MCF 10A (cell line): ENCODE data around the gene ABCC1. TPM values are rescaled to one million over a fixed set of nuclear protein-coding genes. Genes with fewer than 3 reads are reported as not detected.

Experiments
- BruUV-seq: library from RNA; stranded (reverse); fragments of 400-500 nt; replicated peaks from 2 replicates; lab custom pipeline; 2021; lab: Mats Ljungman, UMichigan
- CTCF ChIA-PET: fragments of 300-600 bp; sonication (Branson Sonifier 250); formaldehyde crosslinking; extraction: SDS; loops from one replicate; lab custom pipeline; 2021; ENCODE audit warnings: antibody characterized with exemption, inconsistent platforms; lab: Yijun Ruan, JAX
- POLR2A ChIA-PET: fragments of 300-600, 350-650 bp; sonication (Branson Sonifier 250); formaldehyde crosslinking; extraction: SDS; loops from one replicate; lab custom pipeline; 2020; ENCODE audit warnings: antibody characterized with exemption, inconsistent platforms; lab: Yijun Ruan, JAX
- DNase-seq: peaks from one replicate; pipeline ENCODE4 v3.0.0-alpha.2; 2018; ENCODE audit not compliant: unreplicated experiment
- H3K27ac Mint-ChIP-seq: one replicate; pipeline ENCODE4 v1.8.0; 2022; ENCODE audit warnings: mild to moderate bottlenecking, low read depth, mixed read lengths; ENCODE audit not compliant: unreplicated experiment
- H3K27me3 Mint-ChIP-seq: one replicate; pipeline ENCODE4 v1.8.0; 2022; ENCODE audit warnings: mixed read lengths; ENCODE audit not compliant: insufficient read depth, unreplicated experiment
- H3K36me3 Mint-ChIP-seq: one replicate; pipeline ENCODE4 v1.8.0; 2022; ENCODE audit warnings: mild to moderate bottlenecking, moderate library complexity, mixed read lengths; ENCODE audit not compliant: insufficient read depth, unreplicated experiment
- H3K4me1 Mint-ChIP-seq: one replicate; pipeline ENCODE4 v1.8.0; 2022; ENCODE audit warnings: mixed read lengths; ENCODE audit not compliant: insufficient read depth, unreplicated experiment
- H3K4me3 Mint-ChIP-seq: one replicate; pipeline ENCODE4 v1.8.0; 2022; ENCODE audit warnings: mild to moderate bottlenecking, moderate library complexity, mixed read lengths; ENCODE audit not compliant: unreplicated experiment
- H3K9me3 Mint-ChIP-seq: one replicate; pipeline ENCODE4 v1.8.0; 2022; ENCODE audit warnings: mixed read lengths; ENCODE audit not compliant: unreplicated experiment
- intact Hi-C: fragments of 100-400 bp; cut with micrococcal nuclease; formaldehyde crosslinking; loops from 2 replicates; pipeline ENCODE4 v1.14.1; 2022
- total RNA-seq: library from RNA; stranded (reverse); gene quantifications from 2 replicates; pipeline ENCODE4 v1.2.3, GENCODE V29; 2022
- TF ChIP-seq, protein P1 (sequence below): fragments of 200-600 bp; IDR thresholded peaks from one replicate; pipeline ENCODE4 v1.8.0; 2022; ENCODE audit warnings: antibody characterized with exemption, mild to moderate bottlenecking; ENCODE audit not compliant: unreplicated experiment

ABCC1 gene
- total RNA-seq, 1 experiment from 2014 or later = 72.5 TPM

DNA sequence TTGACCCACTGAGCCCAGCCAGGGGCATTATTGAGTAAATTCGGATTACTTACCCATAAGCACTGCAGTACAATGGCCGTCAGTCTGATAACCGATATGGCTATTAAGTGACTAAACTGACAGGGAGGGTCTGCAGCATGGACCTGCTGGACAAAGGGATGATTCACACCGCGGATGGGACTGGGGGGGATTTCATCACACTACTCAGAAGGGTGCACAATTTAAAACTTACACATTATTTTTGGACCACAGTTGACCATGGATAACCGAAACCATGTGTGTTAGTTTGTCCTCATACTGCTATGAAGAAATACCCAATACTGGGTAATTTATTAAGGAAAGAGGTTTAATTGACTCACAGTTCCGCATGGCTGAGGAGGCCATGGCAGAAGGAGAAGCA lies 167.4 kb downstream of the ABCC1 start:
- H3K4me1 Mint-ChIP-seq = no peaks in the 10 kb centered on the region
- no peaks in the 10 kb centered on the region for H3K9me3 Mint-ChIP-seq
- CTCF ChIA-PET = no interaction called here
- POLR2A ChIA-PET = no interaction called here
- no peak for DNase-seq
- H3K4me3 Mint-ChIP-seq = no peak overlapping the region
- no TSS peak for BruUV-seq
- H3K27me3 Mint-ChIP-seq = no peaks in the 10 kb centered on the region
- intact Hi-C loops = no loop called here
- H3K36me3 Mint-ChIP-seq = peaks cover 74% of the 10 kb centered on the region
- TF ChIP-seq, protein P1, sequence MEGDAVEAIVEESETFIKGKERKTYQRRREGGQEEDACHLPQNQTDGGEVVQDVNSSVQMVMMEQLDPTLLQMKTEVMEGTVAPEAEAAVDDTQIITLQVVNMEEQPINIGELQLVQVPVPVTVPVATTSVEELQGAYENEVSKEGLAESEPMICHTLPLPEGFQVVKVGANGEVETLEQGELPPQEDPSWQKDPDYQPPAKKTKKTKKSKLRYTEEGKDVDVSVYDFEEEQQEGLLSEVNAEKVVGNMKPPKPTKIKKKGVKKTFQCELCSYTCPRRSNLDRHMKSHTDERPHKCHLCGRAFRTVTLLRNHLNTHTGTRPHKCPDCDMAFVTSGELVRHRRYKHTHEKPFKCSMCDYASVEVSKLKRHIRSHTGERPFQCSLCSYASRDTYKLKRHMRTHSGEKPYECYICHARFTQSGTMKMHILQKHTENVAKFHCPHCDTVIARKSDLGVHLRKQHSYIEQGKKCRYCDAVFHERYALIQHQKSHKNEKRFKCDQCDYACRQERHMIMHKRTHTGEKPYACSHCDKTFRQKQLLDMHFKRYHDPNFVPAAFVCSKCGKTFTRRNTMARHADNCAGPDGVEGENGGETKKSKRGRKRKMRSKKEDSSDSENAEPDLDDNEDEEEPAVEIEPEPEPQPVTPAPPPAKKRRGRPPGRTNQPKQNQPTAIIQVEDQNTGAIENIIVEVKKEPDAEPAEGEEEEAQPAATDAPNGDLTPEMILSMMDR = no peak
- H3K27ac Mint-ChIP-seq = no peak overlapping the region

DNA sequence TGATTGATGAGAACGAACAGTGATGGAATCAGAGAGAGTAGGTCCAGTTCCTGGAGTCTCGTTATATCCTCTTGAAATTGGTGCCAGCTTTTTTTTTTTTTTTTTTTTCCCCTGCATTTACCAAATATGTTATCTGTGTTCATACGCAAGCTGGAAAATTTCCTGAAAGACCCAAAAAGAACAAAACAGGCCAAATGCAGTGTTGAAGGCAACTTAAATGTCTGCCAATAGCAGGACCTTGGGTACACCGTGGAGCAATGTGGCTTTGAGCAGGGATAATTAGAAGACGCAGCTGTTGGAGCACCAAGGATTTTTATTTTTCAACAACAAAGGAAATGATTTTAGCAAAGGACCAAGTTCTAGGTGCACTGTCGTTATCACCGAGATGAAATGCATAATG lies 168.9 kb downstream of the ABCC1 start:
- no peaks in the 10 kb centered on the region for H3K9me3 Mint-ChIP-seq
- TF ChIP-seq, protein P1 = no peak
- POLR2A ChIA-PET = no interaction called here
- H3K27ac Mint-ChIP-seq = no peak overlapping the region
- H3K4me1 Mint-ChIP-seq = no peaks in the 10 kb centered on the region
- DNase-seq = no peak
- BruUV-seq = no TSS peak
- CTCF ChIA-PET = interaction anchor here (0.7 to 1.6 kb wide), 3 partner anchors 9 to 354 kb away, joined by 4 to 9 read pairs (median 4); no protein-coding TSS in a partner anchor
- peaks cover 74% of the 10 kb centered on the region for H3K36me3 Mint-ChIP-seq
- H3K27me3 Mint-ChIP-seq = no peaks in the 10 kb centered on the region
- H3K4me3 Mint-ChIP-seq = no peak overlapping the region
- intact Hi-C loops = no loop called here

DNA sequence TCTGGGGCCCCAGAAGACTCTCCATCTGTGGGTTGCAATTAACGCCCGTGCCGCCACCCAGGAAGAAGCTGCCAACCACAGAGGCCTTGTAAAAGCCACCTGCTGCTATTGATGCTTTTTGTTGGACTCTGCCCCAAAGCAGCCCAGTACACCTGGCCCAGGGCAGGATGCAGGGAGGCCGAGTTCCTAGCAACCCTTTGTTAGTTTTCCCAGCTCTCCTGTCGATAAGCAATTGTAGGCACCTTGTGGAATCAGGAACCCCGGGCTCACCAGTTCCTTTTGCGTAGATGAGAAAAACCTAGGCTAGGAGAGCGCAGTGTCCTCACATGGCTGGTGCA lies 170.6 kb downstream of the ABCC1 start:
- TF ChIP-seq, protein P1 = no peak
- no peak for DNase-seq
- Mint-ChIP-seq H3K4me3 (no peak overlapping the region), H3K9me3 (peaks cover 13% of the 10 kb centered on the region), H3K27me3 (no peaks in the 10 kb centered on the region), H3K36me3 (peaks cover 75% of the 10 kb centered on the region), H3K4me1 (no peaks in the 10 kb centered on the region), H3K27ac (no peak overlapping the region)
- ChIA-PET CTCF (interaction anchor here (0.8 to 1.7 kb wide), 3 partner anchors 9 to 245 kb away, joined by 3 to 9 read pairs (median 3); no protein-coding TSS in a partner anchor), POLR2A (no interaction called here)
- no TSS peak for BruUV-seq
- intact Hi-C loops = no loop called here

DNA sequence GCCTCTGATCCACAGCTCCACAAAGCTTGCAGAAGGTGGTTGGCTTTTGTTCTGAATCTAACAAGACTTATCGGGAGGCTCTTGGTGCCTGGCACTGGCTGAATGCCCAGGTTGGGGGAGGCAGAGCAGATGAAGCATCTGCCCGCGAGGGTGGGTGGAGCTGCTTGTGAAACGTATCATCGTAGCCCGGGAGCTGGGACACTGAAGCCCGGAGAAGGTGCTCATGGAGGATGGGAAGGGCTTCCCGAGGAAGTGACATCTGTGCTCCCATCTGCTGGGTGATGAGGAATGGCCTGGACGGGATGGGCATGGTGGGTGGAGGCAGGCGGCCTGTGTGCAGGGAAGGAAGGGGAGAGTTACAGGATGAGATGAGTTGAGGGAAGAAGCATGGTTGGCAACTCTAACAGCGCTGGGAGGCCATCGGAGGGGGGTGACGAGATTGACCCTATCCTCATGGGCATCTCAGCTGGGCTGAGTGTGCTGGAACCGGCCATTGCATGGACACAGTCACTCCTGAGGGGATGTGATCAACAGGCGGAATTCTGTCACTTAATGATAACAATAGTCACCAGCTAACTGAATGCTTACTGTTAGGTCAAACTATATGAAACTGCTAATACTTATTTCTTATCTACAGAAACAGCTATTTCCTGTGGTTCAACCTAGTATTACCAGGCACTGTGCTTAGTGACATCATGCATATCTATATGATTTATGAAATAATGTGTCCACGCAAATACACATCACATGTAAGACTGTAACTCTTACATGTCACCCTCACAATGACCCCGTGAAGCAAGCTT lies 171.2 kb downstream of the ABCC1 start:
- TF ChIP-seq, protein P1 = no peak
- Mint-ChIP-seq H3K4me3 (no peak overlapping the region), H3K27me3 (no peaks in the 10 kb centered on the region), H3K9me3 (peaks cover 14% of the 10 kb centered on the region), H3K4me1 (no peaks in the 10 kb centered on the region), H3K27ac (no peak overlapping the region), H3K36me3 (peaks cover 75% of the 10 kb centered on the region)
- no peak for DNase-seq
- ChIA-PET POLR2A (interaction anchor here (1.2 kb wide), 1 partner anchor 241 kb away, joined by 3 read pairs; no protein-coding TSS in a partner anchor), CTCF (interaction anchor here (0.7 to 1.7 kb wide), 6 partner anchors 8 to 441 kb away, joined by 3 to 9 read pairs (median 3); no protein-coding TSS in a partner anchor)
- intact Hi-C loops = no loop called here
- BruUV-seq = no TSS peak
